Measurements from ENCODE around the gene PPARGC1A. TPM values are rescaled to one million over a fixed set of nuclear protein-coding genes. Genes with fewer than 3 reads are reported as not detected.

Gene PPARGC1A
- total RNA-seq, 1 experiment from 2014 or later, result 1.9 TPM

DNA sequence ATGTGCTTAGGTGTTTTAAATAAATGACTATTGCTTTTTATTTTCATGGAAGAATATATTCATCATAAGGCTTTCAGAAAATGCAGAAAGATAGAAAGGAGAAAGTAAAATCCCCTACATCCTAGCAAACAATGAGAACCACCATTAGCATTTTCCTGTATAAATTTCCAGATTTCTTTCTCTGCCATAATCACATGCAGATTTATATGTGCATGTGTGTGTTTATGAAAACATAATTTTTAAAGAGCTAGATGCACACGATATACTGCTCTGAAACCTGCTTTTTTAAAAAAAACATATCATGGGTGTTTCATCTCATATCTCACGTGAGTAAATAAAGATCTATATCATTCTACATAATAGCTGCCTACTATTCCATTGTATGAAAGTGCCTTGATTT, 26.4 kb upstream of the PPARGC1A start:
- no peak overlapping the region for H3K4me3 Mint-ChIP-seq
- TF ChIP-seq NFYB (CRISPR knock-in tag; conservative IDR thresholded peaks at IDR 0.05; ENCODE audit: low read depth) (no peak), ZNF121 (CRISPR knock-in tag; IDR thresholded peaks at IDR 0.05) (no peak), HMGA2 (CRISPR knock-in tag; IDR thresholded peaks at IDR 0.05) (no peak), TP53 (CRISPR knock-in tag; IDR thresholded peaks at IDR 0.05) (no peak), MYBL2 (CRISPR knock-in tag; IDR thresholded peaks at IDR 0.05) (no peak)
- TF ChIP-seq, protein P1, sequence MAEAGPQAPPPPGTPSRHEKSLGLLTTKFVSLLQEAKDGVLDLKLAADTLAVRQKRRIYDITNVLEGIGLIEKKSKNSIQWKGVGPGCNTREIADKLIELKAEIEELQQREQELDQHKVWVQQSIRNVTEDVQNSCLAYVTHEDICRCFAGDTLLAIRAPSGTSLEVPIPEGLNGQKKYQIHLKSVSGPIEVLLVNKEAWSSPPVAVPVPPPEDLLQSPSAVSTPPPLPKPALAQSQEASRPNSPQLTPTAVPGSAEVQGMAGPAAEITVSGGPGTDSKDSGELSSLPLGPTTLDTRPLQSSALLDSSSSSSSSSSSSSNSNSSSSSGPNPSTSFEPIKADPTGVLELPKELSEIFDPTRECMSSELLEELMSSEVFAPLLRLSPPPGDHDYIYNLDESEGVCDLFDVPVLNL (CRISPR knock-in tag; IDR thresholded peaks at IDR 0.05; ENCODE audit: borderline replicate concordance, low read depth), result no peak
- TF ChIP-seq, protein P2, sequence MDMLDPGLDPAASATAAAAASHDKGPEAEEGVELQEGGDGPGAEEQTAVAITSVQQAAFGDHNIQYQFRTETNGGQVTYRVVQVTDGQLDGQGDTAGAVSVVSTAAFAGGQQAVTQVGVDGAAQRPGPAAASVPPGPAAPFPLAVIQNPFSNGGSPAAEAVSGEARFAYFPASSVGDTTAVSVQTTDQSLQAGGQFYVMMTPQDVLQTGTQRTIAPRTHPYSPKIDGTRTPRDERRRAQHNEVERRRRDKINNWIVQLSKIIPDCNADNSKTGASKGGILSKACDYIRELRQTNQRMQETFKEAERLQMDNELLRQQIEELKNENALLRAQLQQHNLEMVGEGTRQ (CRISPR knock-in tag; IDR thresholded peaks at IDR 0.05), result no peak
- no peak overlapping the region for H3K27ac Mint-ChIP-seq
- DNase-seq (ENCODE audit: low spot score) (no peak), ATAC-seq (no peak)
- ChIA-PET POLR2A (no interaction called here), CTCF (no interaction called here)
- H3K27me3 Mint-ChIP-seq (ENCODE audit: low read depth), result no peaks in the 10 kb centered on the region
- peaks cover 8% of the 10 kb centered on the region for H3K4me1 Mint-ChIP-seq
- no peaks in the 10 kb centered on the region for H3K9me3 Mint-ChIP-seq
- no peaks in the 10 kb centered on the region for H3K36me3 Mint-ChIP-seq

DNA sequence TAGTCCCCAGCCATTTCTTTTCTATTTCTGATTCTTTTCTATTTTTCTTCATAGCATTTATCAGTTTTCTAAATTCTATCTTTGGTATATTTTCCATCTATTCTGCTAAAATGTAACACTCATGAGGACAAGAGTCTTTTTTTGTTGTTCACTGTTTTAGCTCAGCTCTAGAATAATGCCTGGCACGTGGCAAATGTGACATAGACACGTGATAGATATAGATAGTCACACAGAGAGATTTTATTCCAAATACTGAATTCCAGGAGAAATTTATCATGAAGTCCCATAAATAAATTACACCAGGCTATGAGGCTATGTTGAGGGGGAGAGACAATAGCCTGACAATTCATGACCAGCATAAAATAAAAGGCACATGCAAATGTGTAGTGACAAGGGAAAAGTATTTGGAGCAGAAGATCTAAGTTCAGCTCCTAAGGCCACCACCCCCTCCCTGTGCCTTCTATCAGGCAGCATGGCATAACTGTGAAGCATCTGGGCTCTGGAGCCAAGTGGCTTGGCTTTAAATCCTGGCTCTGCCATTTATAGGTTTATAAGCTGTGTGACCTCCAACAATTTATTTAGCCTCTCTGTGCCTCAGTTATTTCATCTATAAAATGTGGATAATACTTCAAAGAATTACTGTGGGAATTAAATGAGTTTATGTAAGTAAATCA, 25.7 kb upstream of the PPARGC1A start:
- ChIA-PET POLR2A (no interaction called here), CTCF (no interaction called here)
- DNase-seq (ENCODE audit: low spot score) (no peak), ATAC-seq (no peak)
- Mint-ChIP-seq H3K4me3 (no peak overlapping the region), H3K4me1 (peaks cover 2% of the 10 kb centered on the region), H3K36me3 (no peaks in the 10 kb centered on the region), H3K27me3 (ENCODE audit: low read depth) (no peaks in the 10 kb centered on the region), H3K9me3 (no peaks in the 10 kb centered on the region), H3K27ac (no peak overlapping the region)
- TF ChIP-seq GRHL2 (CRISPR knock-in tag; IDR thresholded peaks at IDR 0.05; ENCODE audit: insufficient replicate concordance, severe bottlenecking) (no peak), FOXJ3 (CRISPR knock-in tag; IDR thresholded peaks at IDR 0.05; ENCODE audit: borderline replicate concordance) (no peak), NFE2L1 (CRISPR knock-in tag; IDR thresholded peaks at IDR 0.05) (no peak), IRF2 (CRISPR knock-in tag; IDR thresholded peaks at IDR 0.05; ENCODE audit: borderline replicate concordance, low read depth) (no peak), ZNF317 (CRISPR knock-in tag; IDR thresholded peaks at IDR 0.05; ENCODE audit: borderline replicate concordance, low read depth) (no peak), ZNF219 (CRISPR knock-in tag; IDR thresholded peaks at IDR 0.05; ENCODE audit: borderline replicate concordance) (no peak), JUN (CRISPR knock-in tag; IDR thresholded peaks at IDR 0.05) (no peak), CBFB (CRISPR knock-in tag; IDR thresholded peaks at IDR 0.05; ENCODE audit: low read depth) (no peak), TCF7 (CRISPR knock-in tag; IDR thresholded peaks at IDR 0.05; ENCODE audit: low read depth) (no peak), CREB1 (CRISPR knock-in tag; IDR thresholded peaks at IDR 0.05) (no peak), ATF1 (CRISPR knock-in tag; IDR thresholded peaks at IDR 0.05) (no peak)
- TF ChIP-seq, protein P3, sequence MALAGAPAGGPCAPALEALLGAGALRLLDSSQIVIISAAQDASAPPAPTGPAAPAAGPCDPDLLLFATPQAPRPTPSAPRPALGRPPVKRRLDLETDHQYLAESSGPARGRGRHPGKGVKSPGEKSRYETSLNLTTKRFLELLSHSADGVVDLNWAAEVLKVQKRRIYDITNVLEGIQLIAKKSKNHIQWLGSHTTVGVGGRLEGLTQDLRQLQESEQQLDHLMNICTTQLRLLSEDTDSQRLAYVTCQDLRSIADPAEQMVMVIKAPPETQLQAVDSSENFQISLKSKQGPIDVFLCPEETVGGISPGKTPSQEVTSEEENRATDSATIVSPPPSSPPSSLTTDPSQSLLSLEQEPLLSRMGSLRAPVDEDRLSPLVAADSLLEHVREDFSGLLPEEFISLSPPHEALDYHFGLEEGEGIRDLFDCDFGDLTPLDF (CRISPR knock-in tag; IDR thresholded peaks at IDR 0.05), result no peak
- TF ChIP-seq, protein P4, sequence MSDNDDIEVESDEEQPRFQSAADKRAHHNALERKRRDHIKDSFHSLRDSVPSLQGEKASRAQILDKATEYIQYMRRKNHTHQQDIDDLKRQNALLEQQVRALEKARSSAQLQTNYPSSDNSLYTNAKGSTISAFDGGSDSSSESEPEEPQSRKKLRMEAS (CRISPR knock-in tag; IDR thresholded peaks at IDR 0.05), result no peak
- TF ChIP-seq, protein P5, sequence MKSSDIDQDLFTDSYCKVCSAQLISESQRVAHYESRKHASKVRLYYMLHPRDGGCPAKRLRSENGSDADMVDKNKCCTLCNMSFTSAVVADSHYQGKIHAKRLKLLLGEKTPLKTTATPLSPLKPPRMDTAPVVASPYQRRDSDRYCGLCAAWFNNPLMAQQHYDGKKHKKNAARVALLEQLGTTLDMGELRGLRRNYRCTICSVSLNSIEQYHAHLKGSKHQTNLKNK (CRISPR knock-in tag; IDR thresholded peaks at IDR 0.05), result no peak
- TF ChIP-seq, protein P6, sequence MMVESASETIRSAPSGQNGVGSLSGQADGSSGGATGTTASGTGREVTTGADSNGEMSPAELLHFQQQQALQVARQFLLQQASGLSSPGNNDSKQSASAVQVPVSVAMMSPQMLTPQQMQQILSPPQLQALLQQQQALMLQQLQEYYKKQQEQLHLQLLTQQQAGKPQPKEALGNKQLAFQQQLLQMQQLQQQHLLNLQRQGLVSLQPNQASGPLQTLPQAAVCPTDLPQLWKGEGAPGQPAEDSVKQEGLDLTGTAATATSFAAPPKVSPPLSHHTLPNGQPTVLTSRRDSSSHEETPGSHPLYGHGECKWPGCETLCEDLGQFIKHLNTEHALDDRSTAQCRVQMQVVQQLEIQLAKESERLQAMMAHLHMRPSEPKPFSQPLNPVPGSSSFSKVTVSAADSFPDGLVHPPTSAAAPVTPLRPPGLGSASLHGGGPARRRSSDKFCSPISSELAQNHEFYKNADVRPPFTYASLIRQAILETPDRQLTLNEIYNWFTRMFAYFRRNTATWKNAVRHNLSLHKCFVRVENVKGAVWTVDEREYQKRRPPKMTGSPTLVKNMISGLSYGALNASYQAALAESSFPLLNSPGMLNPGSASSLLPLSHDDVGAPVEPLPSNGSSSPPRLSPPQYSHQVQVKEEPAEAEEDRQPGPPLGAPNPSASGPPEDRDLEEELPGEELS (CRISPR knock-in tag; IDR thresholded peaks at IDR 0.05), result no peak
- TF ChIP-seq, protein P7, sequence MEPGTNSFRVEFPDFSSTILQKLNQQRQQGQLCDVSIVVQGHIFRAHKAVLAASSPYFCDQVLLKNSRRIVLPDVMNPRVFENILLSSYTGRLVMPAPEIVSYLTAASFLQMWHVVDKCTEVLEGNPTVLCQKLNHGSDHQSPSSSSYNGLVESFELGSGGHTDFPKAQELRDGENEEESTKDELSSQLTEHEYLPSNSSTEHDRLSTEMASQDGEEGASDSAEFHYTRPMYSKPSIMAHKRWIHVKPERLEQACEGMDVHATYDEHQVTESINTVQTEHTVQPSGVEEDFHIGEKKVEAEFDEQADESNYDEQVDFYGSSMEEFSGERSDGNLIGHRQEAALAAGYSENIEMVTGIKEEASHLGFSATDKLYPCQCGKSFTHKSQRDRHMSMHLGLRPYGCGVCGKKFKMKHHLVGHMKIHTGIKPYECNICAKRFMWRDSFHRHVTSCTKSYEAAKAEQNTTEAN (CRISPR knock-in tag; IDR thresholded peaks at IDR 0.05), result no peak
- TF ChIP-seq, protein P8, sequence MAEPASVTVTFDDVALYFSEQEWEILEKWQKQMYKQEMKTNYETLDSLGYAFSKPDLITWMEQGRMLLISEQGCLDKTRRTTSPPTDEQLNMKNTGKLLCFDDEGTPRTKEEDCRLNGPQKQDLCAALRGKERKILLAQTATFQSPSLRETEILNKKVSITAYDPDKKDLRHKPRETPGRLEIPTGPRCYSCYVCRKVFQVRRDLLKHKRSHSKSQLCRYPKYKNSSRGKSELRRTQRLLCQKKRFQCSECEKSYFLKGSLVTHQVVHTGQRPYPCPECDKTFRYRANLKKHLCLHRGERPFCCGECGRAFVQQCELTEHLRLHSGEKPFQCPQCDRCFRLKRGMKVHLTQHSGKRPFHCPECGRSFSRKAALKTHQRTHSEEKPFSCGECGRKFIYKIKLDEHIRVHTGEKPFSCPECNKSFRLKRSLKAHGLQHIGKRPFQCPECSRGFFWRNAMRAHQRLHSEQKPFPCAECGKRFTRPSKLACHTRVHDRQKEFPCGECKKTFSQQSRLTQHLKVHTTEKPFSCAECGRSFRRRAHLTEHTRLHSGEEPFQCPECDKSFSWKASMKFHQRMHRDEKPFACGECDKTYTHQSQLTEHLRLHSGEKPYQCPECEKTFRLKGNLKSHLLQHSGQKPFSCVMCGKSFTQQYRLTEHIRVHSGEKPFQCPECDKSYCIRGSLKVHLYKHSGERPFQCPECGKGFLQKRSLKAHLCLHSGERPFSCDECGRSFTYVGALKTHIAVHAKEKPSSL (CRISPR knock-in tag; conservative IDR thresholded peaks at IDR 0.05), result no peak
- TF ChIP-seq, protein P9, sequence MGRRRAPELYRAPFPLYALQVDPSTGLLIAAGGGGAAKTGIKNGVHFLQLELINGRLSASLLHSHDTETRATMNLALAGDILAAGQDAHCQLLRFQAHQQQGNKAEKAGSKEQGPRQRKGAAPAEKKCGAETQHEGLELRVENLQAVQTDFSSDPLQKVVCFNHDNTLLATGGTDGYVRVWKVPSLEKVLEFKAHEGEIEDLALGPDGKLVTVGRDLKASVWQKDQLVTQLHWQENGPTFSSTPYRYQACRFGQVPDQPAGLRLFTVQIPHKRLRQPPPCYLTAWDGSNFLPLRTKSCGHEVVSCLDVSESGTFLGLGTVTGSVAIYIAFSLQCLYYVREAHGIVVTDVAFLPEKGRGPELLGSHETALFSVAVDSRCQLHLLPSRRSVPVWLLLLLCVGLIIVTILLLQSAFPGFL (CRISPR knock-in tag; IDR thresholded peaks at IDR 0.05; ENCODE audit: borderline replicate concordance), result no peak
